B cell (primary cell): ENCODE data around the gene PFKP. TPM values are rescaled to one million over a fixed set of nuclear protein-coding genes. Genes with fewer than 3 reads are reported as not detected.

Experiments used
- ATAC-seq: fragments of 200-7000 bp; cut with Tn5 transposase; one replicate; pipeline ENCODE4 v1.10.0; 2021; ENCODE audit warnings: low read depth, mild to moderate bottlenecking, moderate number of reproducible peaks, moderate library complexity
- CTCF ChIA-PET: fragments of 350-600 bp; sonication (Branson Sonifier 250); formaldehyde crosslinking; loops from one replicate; lab custom pipeline; 2021; ENCODE audit warnings: antibody characterized with exemption, inconsistent platforms; lab: Charles Lee
- POLR2A ChIA-PET: fragments of 350-600 bp; sonication (Branson Sonifier 250); formaldehyde crosslinking; loops from one replicate; lab custom pipeline; 2021; ENCODE audit warnings: antibody characterized with exemption; lab: Charles Lee
- DNase-seq: peaks from one replicate; pipeline ENCODE4 v3.0.0; 2013
- H2AFZ ChIP-seq: 2 replicates; pipeline ENCODE4 v1.6.1; 2012; ENCODE audit warnings: mild to moderate bottlenecking, low read depth, low read length; ENCODE audit not compliant: insufficient read depth, poor library complexity, severe bottlenecking
- H3K27ac ChIP-seq, 2 donors: 1 replicate in 1 of 2; 2 replicates in 1 of 2; pipeline ENCODE4 v1.5.1; 2012 to 2013; ENCODE audit warnings: low read length in 2 of 2, mild to moderate bottlenecking in 2 of 2, moderate library complexity in 1 of 2
- H3K27me3 ChIP-seq, 4 experiments: fragments of 200-600 bp in 1 of 4; sonication (generic) in 1 of 4; replicated peaks in 1 of 4; 1 replicate in 2 of 4; 2 replicates in 2 of 4; pipeline versions ENCODE4 v1.6.1 to v1.7.0; 2013 to 2016; ENCODE audit warnings: low read length in 3 of 4, mild to moderate bottlenecking in 2 of 4, mixed read lengths in 1 of 4, moderate library complexity in 1 of 4; ENCODE audit not compliant: insufficient read depth in 4 of 4, control insufficient read depth in 3 of 4; ENCODE audit errors: control extremely low read depth in 1 of 4
- H3K36me3 ChIP-seq, 2 experiments: replicated peaks in 1 of 2; 1 replicate in 1 of 2; 2 replicates in 1 of 2; pipeline versions ENCODE4 v1.6.1 to v1.7.1; 2013; ENCODE audit warnings: low read length in 1 of 2; ENCODE audit not compliant: insufficient read depth in 2 of 2, control insufficient read depth in 1 of 2; ENCODE audit errors: control extremely low read depth in 1 of 2, extremely low read depth in 1 of 2
- H3K4me1 ChIP-seq, 2 donors: fragments of 200-600 bp in 1 of 2; sonication (generic) in 1 of 2; 1 replicate in 1 of 2; 2 replicates in 1 of 2; pipeline versions ENCODE4 v1.5.1 to v1.6.1; 2013 to 2017; ENCODE audit warnings: low read length in 2 of 2; ENCODE audit not compliant: control insufficient read depth in 2 of 2, insufficient read depth in 2 of 2
- H3K4me2 ChIP-seq: replicated peaks from 2 replicates; pipeline ENCODE3; 2012; ENCODE audit warnings: mild to moderate bottlenecking, low read depth, low read length; ENCODE audit not compliant: poor library complexity, severe bottlenecking
- H3K4me3 ChIP-seq, 5 experiments: fragments of 200-600 bp in 1 of 5; sonication (generic) in 1 of 5; 1 replicate in 3 of 5; 2 replicates in 2 of 5; pipeline versions ENCODE4 v1.5.1 to v1.7.0; 2011 to 2016; ENCODE audit warnings: low read length in 4 of 5, mild to moderate bottlenecking in 4 of 5, low read depth in 2 of 5, control low read depth in 1 of 5, moderate library complexity in 1 of 5; ENCODE audit not compliant: insufficient read depth in 1 of 5; ENCODE audit errors: control extremely low read depth in 1 of 5, extremely low read depth in 1 of 5
- H3K79me2 ChIP-seq: fragments of 200-600 bp; sonication (generic); one replicate; pipeline ENCODE4 v1.6.0; 2016; ENCODE audit warnings: low read length; ENCODE audit not compliant: control insufficient read depth, insufficient read depth
- H3K9ac ChIP-seq: fragments of 200-600 bp; sonication (generic); 2 replicates; pipeline ENCODE4 v1.6.1; 2017; ENCODE audit warnings: mild to moderate bottlenecking, low read length, moderate library complexity
- H3K9me3 ChIP-seq, 3 donors: one replicate each; pipeline versions ENCODE4 v1.6.1 to v1.7.1; 2013; ENCODE audit warnings: low read length in 2 of 3; ENCODE audit not compliant: control insufficient read depth in 2 of 3, insufficient read depth in 1 of 3; ENCODE audit errors: control extremely low read depth in 1 of 3
- H4K20me1 ChIP-seq: 2 replicates; pipeline ENCODE4 v1.6.0; 2012; ENCODE audit warnings: mild to moderate bottlenecking, low read length; ENCODE audit not compliant: insufficient read depth, control insufficient read depth, poor library complexity, severe bottlenecking
- H3K27ac Mint-ChIP-seq: one replicate; pipeline ENCODE4 v1.8.0; 2021; ENCODE audit warnings: mixed read lengths
- H3K27me3 Mint-ChIP-seq: one replicate; pipeline ENCODE4 v1.8.0; 2021; ENCODE audit warnings: mixed read lengths
- H3K4me1 Mint-ChIP-seq: one replicate; pipeline ENCODE4 v1.8.0; 2021; ENCODE audit warnings: mixed read lengths
- H3K4me3 Mint-ChIP-seq: one replicate; pipeline ENCODE4 v1.8.0; 2021; ENCODE audit warnings: mixed read lengths
- H3K9me3 Mint-ChIP-seq: one replicate; pipeline ENCODE4 v1.8.0; 2022; ENCODE audit warnings: mixed read lengths; ENCODE audit not compliant: insufficient read depth
- CTCF ChIP-seq: fragments of 200-600 bp; IDR thresholded peaks from one replicate; pipeline ENCODE4 v1.8.0; 2022; ENCODE audit warnings: antibody characterized with exemption, mild to moderate bottlenecking
- EZH2 ChIP-seq: IDR thresholded peaks from 2 replicates; pipeline ENCODE4 v1.6.1; 2012; ENCODE audit warnings: borderline replicate concordance, low read depth, mild to moderate bottlenecking, moderate library complexity, low read length; ENCODE audit not compliant: insufficient read depth, poor library complexity, severe bottlenecking
- WGBS: methylation state at CpG from one replicate; pipeline ENCODE4 v1.1.5; 2013; ENCODE audit warnings: missing lambda C conversion rate; ENCODE audit not compliant: insufficient coverage; 5-methylcytosine and 5-hydroxymethylcytosine counted together
- intact Hi-C: fragments of 100-400 bp; cut with micrococcal nuclease; formaldehyde crosslinking; loops from one replicate; pipeline ENCODE4 v1.10.0; 2022
- polyA plus RNA-seq: library from polyadenylated mRNA; depleted of rRNA; stranded (reverse); fragments of >200 nt; gene quantifications from 2 replicates; pipeline ENCODE4 v1.2.3, GENCODE V29; 2012
- total RNA-seq, 2 donors: library from RNA; stranded (reverse); fragments of 120-200 nt in 1 of 2; gene quantifications; 1 replicate in 1 of 2; 2 replicates in 1 of 2; pipeline versions ENCODE4 v1.2.3 to v1.2.4, GENCODE V29; 2013 to 2022

Gene PFKP
- total and polyA plus RNA-seq, 2 donors (not counting 1 experiment from before 2014, with no cell fraction given): 41.4 to 54.3 TPM

- Histone ChIP-seq H4K20me1 (no peaks in the 10 kb centered on the region), H3K36me3 (peaks cover 1 to 43% of the 10 kb centered on the region in 2 experiments), H2AFZ (no peak overlapping the region), H3K9ac (no peak overlapping the region), H3K27ac (no peak overlapping the region), H3K4me2 (no peak overlapping the region), H3K4me1 (no peaks in the 10 kb centered on the region), H3K79me2 (no peaks in the 10 kb centered on the region), H3K9me3 (peaks cover 0 to 27% (median 0%) of the 10 kb centered on the region in 3 donors), H3K4me3 (no peak overlapping the region), H3K27me3 (no peaks in the 10 kb centered on the region)
- Mint-ChIP-seq H3K9me3 (no peaks in the 10 kb centered on the region), H3K27me3 (no peaks in the 10 kb centered on the region), H3K4me3 (no peak overlapping the region), H3K27ac (no peak overlapping the region), H3K4me1 (no peaks in the 10 kb centered on the region)
- no CpG with 5 or more reads among the region's 4 CpGs for WGBS
- intact Hi-C loops: no loop called here
- TF ChIP-seq EZH2 (no peak), CTCF (no peak)
- ChIA-PET CTCF (no interaction called here), POLR2A (no interaction called here)
- DNase-seq (no peak), ATAC-seq (no peak)
These were observed 63.8 kb downstream of the PFKP start for GRCh38 chr10:3131098-3131497.

- Histone ChIP-seq H3K27me3 (no peaks in the 10 kb centered on the region), H3K9ac (no peak overlapping the region), H3K4me1 (no peaks in the 10 kb centered on the region), H3K79me2 (no peaks in the 10 kb centered on the region), H3K36me3 (peaks cover 1 to 55% of the 10 kb centered on the region in 2 experiments), H3K27ac (no peak overlapping the region), H3K4me2 (no peak overlapping the region), H4K20me1 (no peaks in the 10 kb centered on the region), H2AFZ (no peak overlapping the region), H3K9me3 (peaks cover 0 to 16% (median 0%) of the 10 kb centered on the region in 3 donors), H3K4me3 (no peak overlapping the region)
- CTCF ChIA-PET: no interaction called here
- no peak overlapping the region for H3K27ac Mint-ChIP-seq
- DNase-seq (no peak), ATAC-seq (no peak)
- intact Hi-C loops: no loop called here
- TF ChIP-seq CTCF (no peak), EZH2 (no peak)
- H3K9me3 Mint-ChIP-seq: no peaks in the 10 kb centered on the region
- no peaks in the 10 kb centered on the region for H3K27me3 Mint-ChIP-seq
- no peaks in the 10 kb centered on the region for H3K4me1 Mint-ChIP-seq
- 97% methylated on average over 13 of the region's 22 CpGs for WGBS
- POLR2A ChIA-PET: no interaction called here
- no peak overlapping the region for H3K4me3 Mint-ChIP-seq
These were observed 65.0 kb downstream of the PFKP start for GRCh38 chr10:3132036-3133025.
